Measurements from ENCODE around the gene TGFB2.

DNA sequence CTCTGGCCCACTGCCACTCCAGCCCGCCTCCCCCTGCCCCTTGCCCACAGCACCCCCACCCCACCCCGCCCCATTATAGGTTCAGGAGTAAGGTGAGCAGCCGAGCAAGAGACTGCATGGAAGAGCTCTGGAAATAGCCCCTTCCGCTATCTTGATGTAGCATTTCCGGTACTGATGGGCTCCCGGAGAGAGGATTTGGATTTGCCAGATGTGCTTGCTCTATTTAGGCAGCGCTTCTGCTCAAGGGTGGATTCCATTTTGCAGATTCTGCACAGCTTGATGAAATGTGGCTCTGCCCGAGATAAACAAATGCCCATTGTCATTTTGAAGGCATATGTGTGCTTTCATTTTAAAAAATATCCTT is 6.9 kb downstream of the TGFB2 start:
- TF ChIP-seq EZH2phosphoT487 (IDR thresholded peaks at IDR 0.05; ENCODE audit: insufficient read depth, low read depth), result no peak
- TF ChIP-seq EZH2 (IDR thresholded peaks at IDR 0.05; ENCODE audit: insufficient read depth, poor library complexity, severe bottlenecking), result no peak

Measured in GM23248 (cell line).